Neuronal stem cell (in vitro differentiated cells): ENCODE results near the gene EIF2AK2.

Experiments used
- DNase-seq: peaks from one replicate; pipeline ENCODE4 v3.0.0-alpha.2; 2013; ENCODE audit warnings: low spot score
- H2AFZ ChIP-seq: one replicate; pipeline ENCODE4 v1.6.1; 2013; ENCODE audit warnings: mild to moderate bottlenecking, low read length, inconsistent platforms
- H2AK5ac ChIP-seq: 2 replicates; pipeline ENCODE4 v1.6.1; 2013; ENCODE audit warnings: low read depth, mild to moderate bottlenecking, inconsistent platforms, low read length, moderate library complexity, mixed read lengths
- H2BK120ac ChIP-seq: 2 replicates; pipeline ENCODE4 v1.6.1; 2013; ENCODE audit warnings: low read depth, mild to moderate bottlenecking, inconsistent platforms, low read length, moderate library complexity, mixed read lengths
- H2BK12ac ChIP-seq: one replicate; pipeline ENCODE4 v1.6.1; 2013; ENCODE audit warnings: low read length, inconsistent platforms
- H2BK15ac ChIP-seq: 2 replicates; pipeline ENCODE4 v1.6.1; 2013; ENCODE audit warnings: mild to moderate bottlenecking, low read length, inconsistent platforms, mixed read lengths
- H2BK5ac ChIP-seq: one replicate; pipeline ENCODE4 v1.6.1; 2013; ENCODE audit warnings: inconsistent platforms, mild to moderate bottlenecking, low read length, moderate library complexity
- H3K14ac ChIP-seq: one replicate; pipeline ENCODE4 v1.6.1; 2013; ENCODE audit warnings: low read length, inconsistent platforms
- H3K18ac ChIP-seq: 2 replicates; pipeline ENCODE4 v1.6.1; 2013; ENCODE audit warnings: low read length, inconsistent platforms
- H3K23ac ChIP-seq: 2 replicates; pipeline ENCODE4 v1.6.1; 2013; ENCODE audit warnings: low read depth, mild to moderate bottlenecking, mixed read lengths, low read length, inconsistent platforms; ENCODE audit not compliant: poor library complexity
- H3K27ac ChIP-seq: replicated peaks from 3 replicates; pipeline ENCODE4 v1.5.1; 2013; ENCODE audit warnings: low read length, inconsistent platforms
- H3K27me3 ChIP-seq, 3 experiments: 2 replicates each; pipeline ENCODE4 v1.6.1; 2013; ENCODE audit warnings: low read length in 3 of 3, mild to moderate bottlenecking in 2 of 3, inconsistent platforms in 1 of 3, low read depth in 1 of 3, mixed read lengths in 1 of 3, moderate library complexity in 1 of 3; ENCODE audit not compliant: control insufficient read depth in 3 of 3, insufficient read depth in 3 of 3
- H3K36me3 ChIP-seq, 2 donors: replicated peaks in 1 of 2; 2 replicates each; pipeline ENCODE4 v1.6.1; 2013; ENCODE audit warnings: low read length in 2 of 2; ENCODE audit not compliant: control insufficient read depth in 2 of 2, insufficient read depth in 2 of 2
- H3K4ac ChIP-seq: 2 replicates; pipeline ENCODE4 v1.6.1; 2013; ENCODE audit warnings: inconsistent platforms, mild to moderate bottlenecking, low read length, moderate library complexity
- H3K4me1 ChIP-seq, 2 donors: 1 replicate in 1 of 2; 2 replicates in 1 of 2; pipeline ENCODE4 v1.6.1; 2013; ENCODE audit warnings: low read length in 2 of 2, low read depth in 1 of 2; ENCODE audit not compliant: control insufficient read depth in 2 of 2, insufficient read depth in 1 of 2
- H3K4me2 ChIP-seq: one replicate; pipeline ENCODE4 v1.6.1; 2013; ENCODE audit warnings: mild to moderate bottlenecking, low read length, inconsistent platforms; ENCODE audit not compliant: insufficient read depth, poor library complexity, severe bottlenecking
- H3K4me3 ChIP-seq, 2 donors: 2 replicates each; pipeline ENCODE4 v1.5.1; 2013; ENCODE audit warnings: low read length in 2 of 2, mild to moderate bottlenecking in 2 of 2, inconsistent platforms in 1 of 2, moderate library complexity in 1 of 2
- H3K79me1 ChIP-seq: one replicate; pipeline ENCODE4 v1.6.1; 2013; ENCODE audit warnings: low read depth, mild to moderate bottlenecking, inconsistent platforms, low read length, moderate library complexity
- H3K9ac ChIP-seq: one replicate; pipeline ENCODE4 v1.6.1; 2013; ENCODE audit warnings: mild to moderate bottlenecking, low read depth, low read length, inconsistent platforms; ENCODE audit not compliant: poor library complexity
- H3K9me3 ChIP-seq, 2 donors: replicated peaks in 1 of 2; 2 replicates each; pipeline versions ENCODE3 to v1.6.1; 2013; ENCODE audit warnings: low read length in 2 of 2, mild to moderate bottlenecking in 2 of 2, inconsistent platforms in 1 of 2, low read depth in 1 of 2, mixed read lengths in 1 of 2, moderate library complexity in 1 of 2; ENCODE audit not compliant: control insufficient read depth in 2 of 2, insufficient read depth in 1 of 2
- H4K8ac ChIP-seq: one replicate; pipeline ENCODE4 v1.6.1; 2013; ENCODE audit warnings: low read depth, mild to moderate bottlenecking, inconsistent platforms, low read length, moderate library complexity
- H4K91ac ChIP-seq: one replicate; pipeline ENCODE4 v1.6.1; 2013; ENCODE audit warnings: low read length, low read depth, mild to moderate bottlenecking, inconsistent platforms; ENCODE audit not compliant: poor library complexity
- WGBS, 2 donors: extraction: QIAGEN DNeasy Blood & Tissue Kit; methylation state at CpG; one replicate each; pipeline ENCODE4 v1.1.7; 2013; ENCODE audit warnings: missing lambda C conversion rate in 2 of 2, mixed read lengths in 1 of 2; ENCODE audit not compliant: insufficient read length in 2 of 2, insufficient replicate concordance in 1 of 2; ENCODE audit errors: extremely low coverage in 2 of 2; 5-methylcytosine and 5-hydroxymethylcytosine counted together

The EIF2AK2 gene

GRCh38 chr2:37181726-37182684 lies 25.2 kb upstream of the EIF2AK2 start:
- H3K79me1 ChIP-seq: no peaks in the 10 kb centered on the region
- H3K36me3 ChIP-seq: no peaks in the 10 kb centered on the region
- no peak overlapping the region for H3K18ac ChIP-seq
- no peaks in the 10 kb centered on the region for H3K4me1 ChIP-seq
- H3K4ac ChIP-seq: no peak overlapping the region
- H3K23ac ChIP-seq: no peak overlapping the region
- H3K4me2 ChIP-seq: no peak overlapping the region
- H2BK12ac ChIP-seq: no peak overlapping the region
- no peak overlapping the region for H4K91ac ChIP-seq
- no peak overlapping the region for H2BK5ac ChIP-seq
- H2AK5ac ChIP-seq: no peak overlapping the region
- H3K4me3 ChIP-seq: no peak overlapping the region
- no peak overlapping the region for H3K9ac ChIP-seq
- no peak overlapping the region for H3K27ac ChIP-seq
- no peak for DNase-seq
- H3K27me3 ChIP-seq: peaks cover 0 to 10% (median 0%) of the 10 kb centered on the region in 3 experiments
- no peak overlapping the region for H3K14ac ChIP-seq
- no peak overlapping the region for H2BK15ac ChIP-seq
- H2AFZ ChIP-seq: no peak overlapping the region
- H3K9me3 ChIP-seq: peaks cover 0 to 1% of the 10 kb centered on the region in 2 donors
- H2BK120ac ChIP-seq: no peak overlapping the region
- WGBS, 2 donors: no CpG with 5 or more reads among the region's 17 CpGs
- H4K8ac ChIP-seq: no peak overlapping the region

GRCh38 chr2:37180640-37181039 lies 23.9 kb upstream of the EIF2AK2 start:
- no peak overlapping the region for H3K27ac ChIP-seq

GRCh38 chr2:37180006-37180639 lies 23.3 kb upstream of the EIF2AK2 start:
- DNase-seq: no peak
- Histone ChIP-seq H3K4me3 (no peak overlapping the region), H3K79me1 (no peaks in the 10 kb centered on the region), H2AK5ac (no peak overlapping the region), H3K4me1 (no peaks in the 10 kb centered on the region), H4K91ac (no peak overlapping the region), H2AFZ (peak overlapping the region; percentile 56), H3K27ac (no peak overlapping the region), H3K4me2 (no peak overlapping the region), H2BK15ac (no peak overlapping the region), H3K9me3 (no peaks in the 10 kb centered on the region), H4K8ac (no peak overlapping the region), H2BK120ac (no peak overlapping the region), H2BK5ac (no peak overlapping the region), H3K18ac (no peak overlapping the region), H3K14ac (no peak overlapping the region), H3K36me3 (no peaks in the 10 kb centered on the region), H3K9ac (no peak overlapping the region), H3K4ac (no peak overlapping the region), H3K27me3 (peaks cover 0 to 2% (median 0%) of the 10 kb centered on the region in 3 experiments), H2BK12ac (no peak overlapping the region), H3K23ac (no peak overlapping the region)
- no CpG with 5 or more reads among the region's 4 CpGs for WGBS, 2 donors

More at GRCh38 chr2:37180640-37181039, 23.9 kb upstream of the EIF2AK2 start:
- Histone ChIP-seq H4K8ac (no peak overlapping the region), H3K4ac (no peak overlapping the region), H3K14ac (no peak overlapping the region), H3K23ac (no peak overlapping the region), H2BK12ac (no peak overlapping the region), H3K27me3 (peaks cover 0 to 4% (median 0%) of the 10 kb centered on the region in 3 experiments), H2BK120ac (no peak overlapping the region), H2BK15ac (no peak overlapping the region), H4K91ac (no peak overlapping the region), H3K4me3 (no peak overlapping the region), H3K9me3 (no peaks in the 10 kb centered on the region), H3K36me3 (no peaks in the 10 kb centered on the region), H3K4me1 (no peaks in the 10 kb centered on the region), H3K79me1 (no peaks in the 10 kb centered on the region), H2BK5ac (no peak overlapping the region), H2AK5ac (no peak overlapping the region), H2AFZ (no peak overlapping the region), H3K9ac (no peak overlapping the region), H3K18ac (no peak overlapping the region), H3K4me2 (no peak overlapping the region)
- DNase-seq: no peak
- no CpG with 5 or more reads among the region's 5 CpGs for WGBS, 2 donors

GRCh38 chr2:37173741-37174140 lies 17.0 kb upstream of the EIF2AK2 start:
- no peaks in the 10 kb centered on the region for H3K79me1 ChIP-seq
- H3K27ac ChIP-seq: no peak overlapping the region
- no peaks in the 10 kb centered on the region for H3K9me3 ChIP-seq
- WGBS, 2 donors: no CpG with 5 or more reads among the region's 1 CpG
- no peak overlapping the region for H2BK15ac ChIP-seq
- no peak overlapping the region for H2BK12ac ChIP-seq
- H2AFZ ChIP-seq: no peak overlapping the region
- no peak overlapping the region for H3K14ac ChIP-seq
- no peak overlapping the region for H3K18ac ChIP-seq
- no peak overlapping the region for H4K8ac ChIP-seq
- H2AK5ac ChIP-seq: no peak overlapping the region
- no peak overlapping the region for H2BK5ac ChIP-seq
- H3K4me2 ChIP-seq: no peak overlapping the region
- H3K23ac ChIP-seq: no peak overlapping the region
- no peak overlapping the region for H4K91ac ChIP-seq
- H3K27me3 ChIP-seq: no peaks in the 10 kb centered on the region
- H3K4ac ChIP-seq: no peak overlapping the region
- no peak overlapping the region for H3K9ac ChIP-seq
- no peak overlapping the region for H2BK120ac ChIP-seq
- H3K36me3 ChIP-seq: no peaks in the 10 kb centered on the region
- no peak for DNase-seq
- no peak overlapping the region for H3K4me3 ChIP-seq
- no peaks in the 10 kb centered on the region for H3K4me1 ChIP-seq
